Posterior cingulate gyrus (tissue), 11 donors: ENCODE measurements around the gene SNX27.
"Not testable (repeated sequence)": the region's sequence is repeated elsewhere in the genome, so short reads cannot be mapped to it uniquely, and the experiment has no call there.

Experiments
- DNase-seq, 10 donors: peaks; one replicate each; pipeline versions ENCODE4 v3.0.0 to v3.0.0-alpha.2; 2020 to 2021; ENCODE audit warnings: mixed read lengths in 3 of 10
- intact Hi-C: fragments of 100-400 bp; cut with DNase I; formaldehyde crosslinking; loops from one replicate; pipeline ENCODE4 v1.15.1; 2023

Gene SNX27

GRCh38 chr1:151596166-151596953 is 15.5 kb upstream of the SNX27 start:
- no peak for DNase-seq
- intact Hi-C loops: no loop called here

DNA sequence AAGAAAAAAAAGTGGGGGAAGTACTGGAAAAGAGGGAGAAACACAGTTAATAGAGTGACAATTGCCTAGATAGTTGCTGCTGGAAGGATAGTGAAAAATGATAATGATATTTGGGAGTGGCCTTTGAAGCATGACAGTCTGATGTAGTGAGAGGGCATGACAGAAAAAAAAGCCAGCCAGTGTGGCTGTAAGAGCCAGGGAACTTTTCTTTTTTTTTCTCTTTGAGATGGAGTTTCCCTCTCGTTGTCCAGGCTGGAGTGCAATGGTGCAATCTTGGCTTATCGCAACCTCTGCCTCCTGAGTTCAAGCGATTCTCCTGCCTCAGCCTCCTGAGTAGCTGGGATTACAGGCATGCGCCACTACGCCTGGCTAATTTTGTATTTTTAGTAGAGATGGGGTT is 9.3 kb upstream of the SNX27 start:
- intact Hi-C loops, DNase-seq: not testable (repeated sequence)

DNA sequence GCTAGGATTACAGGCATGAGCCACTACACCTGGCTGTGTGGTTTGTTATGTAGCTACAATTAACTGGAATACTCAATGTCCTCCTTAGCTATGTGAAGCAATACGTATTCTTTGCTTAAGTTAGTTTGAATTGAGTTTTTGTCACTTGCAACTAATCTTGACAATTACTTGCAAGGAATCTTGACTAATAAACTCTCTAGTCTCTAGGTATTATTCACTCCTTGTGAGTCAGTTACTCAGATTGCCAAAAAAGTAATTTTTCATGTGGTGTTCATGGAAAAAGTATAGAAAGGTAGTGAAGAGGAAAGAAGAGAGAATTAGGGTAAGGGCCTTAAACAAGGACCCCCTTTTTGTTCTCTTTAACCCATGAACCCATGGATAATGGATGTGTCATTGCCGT is 7.6 kb upstream of the SNX27 start:
- DNase-seq: no peak
- intact Hi-C loops: no loop called here

DNA sequence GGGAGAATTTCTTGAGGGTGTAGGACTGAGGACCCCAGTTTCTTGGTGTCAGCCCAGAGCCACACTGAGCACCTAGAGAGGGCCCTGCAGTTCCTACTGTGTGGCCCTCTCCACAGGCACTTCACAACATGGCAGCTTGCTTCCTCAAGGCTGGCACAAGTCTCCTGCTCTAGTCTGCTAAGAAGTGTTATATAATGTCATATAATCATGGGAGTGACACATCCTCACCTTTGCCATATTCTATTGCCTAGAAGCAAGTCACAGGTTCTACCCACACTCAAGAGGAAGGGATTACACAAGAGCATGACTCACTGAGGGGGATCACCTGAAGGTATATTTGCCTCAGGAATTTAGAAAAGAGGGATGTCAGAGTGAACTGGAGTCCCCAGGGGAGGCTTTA is 5.5 kb upstream of the SNX27 start:
- intact Hi-C loops: no loop called here
- DNase-seq: no peak

DNA sequence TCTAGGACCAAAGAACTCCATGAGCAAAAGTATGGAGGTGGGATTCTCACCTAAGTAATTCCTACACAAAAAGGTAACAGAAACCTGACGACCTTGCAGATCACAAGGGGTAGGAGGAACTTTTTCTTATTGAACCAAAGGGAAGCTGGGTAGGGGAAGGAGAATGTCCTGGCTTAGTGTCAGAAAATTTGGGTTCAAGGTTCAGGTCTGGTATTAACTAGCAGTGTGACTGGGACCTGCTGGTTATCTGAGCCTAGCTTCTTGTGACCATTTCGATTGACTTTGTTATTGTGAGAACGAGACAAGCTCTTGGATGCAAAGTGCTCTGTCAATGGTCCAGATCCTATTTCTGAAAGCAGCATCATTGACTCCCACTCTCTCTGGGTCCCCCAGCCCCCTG is 5.0 kb upstream of the SNX27 start:
- no peak for DNase-seq
- intact Hi-C loops: no loop called here

GRCh38 chr1:151610142-151610541 is 1.7 kb upstream of the SNX27 start:
- intact Hi-C loops: no loop called here
- no peak for DNase-seq

DNA sequence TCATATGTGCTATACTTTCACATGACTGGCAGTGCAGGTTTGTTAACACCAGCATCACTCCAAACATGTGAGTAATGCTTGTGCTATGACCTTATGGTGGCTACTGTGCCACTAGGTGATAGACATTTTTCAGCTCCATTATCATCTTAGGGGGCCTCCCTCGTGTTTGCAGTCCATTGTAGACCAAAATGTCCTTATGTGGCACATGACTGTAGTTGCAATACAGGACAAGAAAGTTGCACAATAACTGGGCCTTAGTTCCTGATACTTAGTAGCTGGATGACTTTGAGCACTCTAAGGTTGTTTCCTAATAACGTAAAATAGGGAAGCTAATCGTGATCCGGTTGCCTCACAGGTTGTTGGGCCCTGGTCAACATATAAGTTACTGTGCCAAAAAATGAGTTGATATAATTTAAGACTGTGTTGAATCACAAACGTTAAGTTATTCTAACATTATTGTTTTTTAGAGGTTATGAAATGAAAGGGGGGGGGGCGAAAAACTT is 511 bp upstream of the SNX27 start:
- no peak for DNase-seq
- intact Hi-C loops: no loop called here

- peak in 7 of 10 donors; percentile 16 to 89 (median 36) for DNase-seq
- intact Hi-C loops: no loop called here
Measured at GRCh38 chr1:151612501-151613281, 841 bp downstream of the SNX27 start.

- intact Hi-C loops: no loop called here
- no peak for DNase-seq
Measured at GRCh38 chr1:151613282-151613780, 1.5 kb downstream of the SNX27 start.

DNA sequence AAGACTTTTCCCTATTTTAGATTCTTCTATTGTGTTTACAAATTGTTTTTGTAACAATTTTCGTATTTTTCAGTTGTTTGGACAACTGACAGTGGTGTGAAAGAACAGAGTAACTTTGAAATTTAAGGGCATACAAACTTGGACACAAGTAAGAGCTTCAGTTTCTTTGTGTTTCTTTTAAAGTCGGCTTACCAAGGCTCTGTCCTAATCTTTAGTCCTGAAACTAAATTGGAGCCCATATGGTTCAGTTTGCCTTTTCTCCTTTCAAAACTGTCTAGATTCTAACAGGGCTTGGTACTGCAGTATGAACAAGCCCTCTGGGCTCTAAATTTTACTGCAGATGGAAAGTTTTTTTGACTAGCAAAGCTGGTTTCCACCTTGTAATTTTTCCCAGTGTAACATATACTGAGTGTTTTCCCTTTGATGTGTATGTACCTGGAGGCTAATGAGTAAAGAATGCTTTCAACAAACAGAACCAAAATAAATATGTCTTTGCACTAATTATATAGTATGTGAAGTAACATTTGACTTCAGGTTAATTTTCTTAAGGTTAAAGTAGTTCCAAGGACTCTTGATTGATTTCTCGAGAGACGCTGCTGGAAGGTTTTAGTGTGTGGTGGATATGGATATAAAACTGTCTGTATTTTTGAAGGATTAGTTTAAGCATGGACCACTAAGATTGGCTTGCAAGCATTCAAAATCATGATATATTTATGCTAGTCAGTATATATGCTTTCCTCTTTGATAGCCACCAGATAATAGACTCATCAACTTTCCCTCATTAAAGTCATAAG is 4.1 kb downstream of the SNX27 start:
- DNase-seq: no peak
- intact Hi-C loops: no loop called here

GRCh38 chr1:151616505-151616849 is 4.6 kb downstream of the SNX27 start:
- no peak for DNase-seq
- intact Hi-C loops: no loop called here

DNA sequence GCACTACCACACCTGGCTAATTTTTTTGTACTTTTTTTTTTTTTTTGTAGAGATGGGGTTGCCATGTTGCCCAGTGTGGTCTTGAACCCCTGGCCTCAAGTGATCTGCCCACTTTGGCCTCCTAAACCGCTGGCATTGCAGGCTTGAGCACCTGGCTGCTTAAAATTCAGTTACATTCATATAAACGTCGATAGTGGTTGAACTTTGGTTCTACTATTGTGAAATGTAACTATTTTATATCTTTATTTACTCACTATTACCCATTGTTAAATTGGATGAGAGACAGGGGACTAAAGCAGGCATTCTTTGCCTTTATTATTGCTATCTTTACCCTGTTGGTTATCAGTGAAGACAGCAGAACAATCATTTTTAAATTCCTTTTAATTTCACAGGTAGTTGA is 6.2 kb downstream of the SNX27 start:
- intact Hi-C loops: no loop called here
- DNase-seq: no peak

DNA sequence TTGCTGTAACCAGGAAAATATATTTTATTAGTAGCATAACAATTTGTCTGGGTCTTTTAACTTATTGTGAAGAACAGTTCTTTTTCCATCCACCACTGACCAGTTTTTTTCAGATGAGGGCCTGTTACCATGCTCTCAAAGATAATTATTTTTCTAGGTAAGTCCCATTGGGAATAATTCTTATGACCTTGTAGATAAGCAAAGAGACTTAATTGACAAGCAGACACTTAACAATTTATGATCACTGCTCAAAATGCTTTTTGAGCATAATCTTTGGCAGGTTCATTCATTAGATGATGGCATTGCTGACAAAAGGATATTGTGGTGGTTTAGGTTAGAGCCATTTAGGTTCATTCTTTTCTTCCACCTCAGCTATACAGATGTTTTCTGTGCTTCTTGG is 6.6 kb downstream of the SNX27 start:
- intact Hi-C loops: no loop called here

DNA sequence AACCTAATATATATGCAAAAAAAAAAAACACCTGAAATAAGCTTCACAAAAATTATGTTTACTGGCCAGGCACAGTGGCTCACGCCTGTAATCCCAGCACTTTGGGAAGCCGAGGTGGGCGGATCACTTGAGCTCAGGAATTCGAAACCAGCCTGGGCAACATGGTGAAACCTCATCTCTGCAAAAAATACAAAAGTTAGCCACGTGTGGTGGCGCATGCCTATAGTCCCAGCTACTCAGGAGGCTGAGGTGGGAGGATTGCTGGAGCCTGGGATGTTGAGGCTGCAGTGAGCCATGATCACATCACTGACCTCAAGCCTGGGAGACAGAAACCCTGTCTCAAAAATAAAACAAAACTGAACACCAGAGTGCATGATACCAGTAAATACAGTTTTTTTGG is 7.1 kb downstream of the SNX27 start:
- intact Hi-C loops, DNase-seq: not testable (repeated sequence)

More for the DNA sequence above, 6.6 kb downstream of the SNX27 start:
- no peak for DNase-seq

GRCh38 chr1:151619489-151620093 is 7.7 kb downstream of the SNX27 start:
- intact Hi-C loops: no loop called here
- no peak for DNase-seq

DNA sequence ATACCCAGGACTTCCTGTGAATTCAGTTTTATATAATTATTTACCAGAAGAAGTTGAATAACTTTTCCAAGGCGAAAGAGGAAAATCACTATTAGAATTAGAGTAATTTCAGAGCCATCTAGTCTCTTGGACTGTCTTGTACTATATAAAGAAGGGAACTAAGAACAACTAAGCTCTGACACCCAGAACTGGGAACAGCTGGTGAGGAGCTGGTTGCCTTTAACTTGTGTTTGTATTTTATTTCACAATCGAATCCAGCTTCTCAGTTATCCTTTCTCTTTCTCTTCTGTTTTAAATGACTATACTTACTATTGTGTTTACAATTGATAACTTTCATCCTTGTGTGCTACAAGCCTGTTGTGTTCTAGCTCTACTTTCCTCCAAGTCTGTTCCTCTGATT is 8.4 kb downstream of the SNX27 start:
- DNase-seq: no peak
- intact Hi-C loops: no loop called here

DNA sequence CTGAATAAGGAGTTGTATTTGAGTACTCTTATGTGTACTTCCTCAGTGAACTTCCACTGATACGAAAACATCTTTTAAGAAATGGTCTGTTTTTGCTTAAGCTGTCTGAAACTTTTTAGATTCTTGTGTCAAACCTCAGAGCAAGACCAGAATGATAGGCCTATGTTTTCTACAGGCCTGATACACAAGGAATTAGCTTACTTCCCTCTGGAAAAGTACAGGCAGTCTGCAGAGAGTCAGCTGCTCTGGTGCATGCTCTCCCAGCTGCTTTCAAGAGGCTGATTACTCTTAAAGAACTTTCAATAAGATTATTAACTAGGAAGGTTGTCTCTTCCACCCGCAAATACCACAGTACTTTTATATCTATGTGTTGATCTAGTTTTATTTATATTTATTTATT is 9.5 kb downstream of the SNX27 start:
- no peak for DNase-seq

DNA sequence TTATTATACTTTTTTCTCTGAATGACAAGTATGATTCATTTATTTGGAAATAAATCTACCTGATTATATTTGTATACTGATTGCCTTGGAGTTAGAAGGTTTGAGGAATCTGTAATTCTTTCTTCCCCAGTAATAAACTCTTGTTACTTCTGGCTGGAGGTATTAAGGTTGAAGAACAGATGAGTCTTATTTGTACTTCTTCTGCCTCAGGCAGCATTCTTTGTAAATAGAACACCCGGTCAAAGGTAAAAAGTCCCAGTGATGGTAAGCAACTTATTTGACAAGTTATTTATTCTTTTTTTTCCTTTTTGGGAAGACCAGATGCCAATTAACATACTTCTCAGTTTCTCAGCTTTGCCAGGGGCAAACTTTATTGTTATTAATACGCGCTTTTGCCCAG is 12.9 kb downstream of the SNX27 start:
- no peak for DNase-seq
- intact Hi-C loops: no loop called here

More for the DNA sequence above, 9.5 kb downstream of the SNX27 start:
- intact Hi-C loops: no loop called here

DNA sequence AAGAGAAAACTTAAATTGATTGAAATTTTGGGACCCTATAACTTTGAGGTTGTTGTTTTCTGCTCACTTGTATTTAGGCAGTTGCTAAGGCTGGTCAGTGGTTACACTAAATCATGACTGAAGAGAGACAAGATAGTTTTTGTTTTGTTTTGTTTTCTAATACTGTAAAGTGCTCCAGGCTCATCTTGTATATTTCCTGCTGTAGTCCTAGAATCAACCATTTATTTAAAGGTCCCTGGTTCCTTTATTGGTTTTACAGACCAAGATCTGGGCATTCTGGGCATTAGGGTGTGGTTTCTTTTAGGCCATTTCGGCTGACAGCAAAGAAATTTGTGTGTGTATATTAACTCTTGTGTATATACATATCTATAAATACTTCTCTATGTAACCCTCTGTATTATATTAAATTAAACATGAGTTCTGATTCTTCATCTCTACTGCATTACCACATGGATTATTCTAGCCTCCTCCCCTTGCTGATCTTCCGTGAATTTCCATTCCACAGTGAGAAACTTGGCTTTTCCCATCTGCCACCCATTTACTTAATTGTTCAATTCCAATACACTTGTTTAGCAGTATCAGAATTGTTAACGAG is 15.0 kb downstream of the SNX27 start:
- intact Hi-C loops: no loop called here
- DNase-seq: no peak

GRCh38 chr1:151629278-151629677 is 17.4 kb downstream of the SNX27 start:
- intact Hi-C loops: no loop called here
- no peak for DNase-seq
